OCI-LY1 (cell line): ENCODE results near the gene TBL1Y.

Experiments used
- H2AFZ ChIP-seq: fragments of 200-600 bp; sonication (generic), shearing (Covaris generic); 2 replicates; pipeline ENCODE4 v1.6.0; 2014; ENCODE audit warnings: antibody characterized with exemption, mild to moderate bottlenecking, low read length
- H3F3A ChIP-seq: fragments of 200-600 bp; sonication (generic), shearing (Covaris generic); 2 replicates; pipeline ENCODE4 v1.6.0; 2014; ENCODE audit warnings: mild to moderate bottlenecking, antibody characterized with exemption, low read length, moderate library complexity; ENCODE audit not compliant: insufficient read depth
- H3K27ac ChIP-seq: fragments of 200-600 bp; sonication (generic); 2 replicates; pipeline ENCODE4 v1.5.1; 2014; ENCODE audit warnings: low read length, mixed run types, mild to moderate bottlenecking, low read depth; ENCODE audit not compliant: poor library complexity, severe bottlenecking
- H3K27me3 ChIP-seq: fragments of 200-600 bp; sonication (generic); 2 replicates; pipeline ENCODE4 v1.6.0; 2014; ENCODE audit warnings: antibody characterized with exemption, mild to moderate bottlenecking, low read length, moderate library complexity; ENCODE audit not compliant: insufficient read depth
- H3K36me3 ChIP-seq: fragments of 200-600 bp; sonication (generic); 2 replicates; pipeline ENCODE4 v1.6.1; 2014; ENCODE audit warnings: mild to moderate bottlenecking, antibody characterized with exemption, low read length, moderate library complexity, mixed read lengths; ENCODE audit not compliant: insufficient read depth
- H3K4me1 ChIP-seq: fragments of 200-600 bp; sonication (generic); 2 replicates; pipeline ENCODE4 v1.5.1; 2014; ENCODE audit warnings: mild to moderate bottlenecking, low read length, moderate library complexity; ENCODE audit not compliant: insufficient read depth, severe bottlenecking
- H3K4me2 ChIP-seq: fragments of 200-600 bp; sonication (generic), shearing (Covaris generic); 2 replicates; pipeline ENCODE4 v1.6.1; 2014; ENCODE audit warnings: low read length
- H3K4me3 ChIP-seq: fragments of 200-600 bp; sonication (generic); 2 replicates; pipeline ENCODE4 v1.5.1; 2014; ENCODE audit warnings: low read length, low read depth, mild to moderate bottlenecking, mixed read lengths; ENCODE audit not compliant: poor library complexity, severe bottlenecking
- H3K79me2 ChIP-seq: fragments of 200-600 bp; shearing (Covaris generic); 2 replicates; pipeline ENCODE4 v1.6.1; 2016; ENCODE audit warnings: mixed run types, low read length, mixed read lengths; ENCODE audit not compliant: insufficient read depth
- H3K9ac ChIP-seq: fragments of 200-600 bp; sonication (generic), shearing (Covaris generic); 2 replicates; pipeline ENCODE4 v1.6.1; 2014; ENCODE audit warnings: mild to moderate bottlenecking, low read length, mixed read lengths
- H3K9me2 ChIP-seq: fragments of 200-600 bp; sonication (generic), shearing (Covaris generic); 2 replicates; pipeline ENCODE4 v1.6.1; 2014; ENCODE audit warnings: low read depth, mild to moderate bottlenecking, low read length, mixed read lengths
- H3K9me3 ChIP-seq: fragments of 200-600 bp; shearing (Covaris generic); 2 replicates; pipeline ENCODE4 v1.6.1; 2014; ENCODE audit warnings: low read length, mixed read lengths
- H4K20me1 ChIP-seq: fragments of 200-600 bp; sonication (generic), shearing (Covaris generic); 2 replicates; pipeline ENCODE4 v1.6.0; 2016; ENCODE audit warnings: mild to moderate bottlenecking, low read length; ENCODE audit not compliant: insufficient read depth
- CTCF ChIP-seq: fragments of 200-600 bp; sonication (generic), shearing (Covaris generic); IDR thresholded peaks from 2 replicates; pipeline ENCODE4 v1.5.1; 2017; ENCODE audit warnings: mild to moderate bottlenecking, antibody characterized with exemption, low read length, moderate library complexity, mixed read lengths
- EZH2 ChIP-seq: fragments of 200-600 bp; sonication (generic), shearing (Covaris generic); IDR thresholded peaks from 2 replicates; pipeline ENCODE4 v1.8.0; 2017; ENCODE audit warnings: borderline replicate concordance, mixed run types, mild to moderate bottlenecking, antibody characterized with exemption, low read length, moderate library complexity, mixed read lengths

TBL1Y gene

GRCh38 chrY:6989886-6990620 is 79.6 kb downstream of the TBL1Y start:
- Histone ChIP-seq H3K79me2 (no peaks in the 10 kb centered on the region), H3K27me3 (no peaks in the 10 kb centered on the region), H3K4me3 (no peak overlapping the region), H3K36me3 (no peaks in the 10 kb centered on the region), H3F3A (no peaks in the 10 kb centered on the region), H2AFZ (no peak overlapping the region), H3K9me2 (no peaks in the 10 kb centered on the region), H3K27ac (peak overlapping the region; percentile 41), H3K4me2 (peak overlapping the region; percentile 29; the same call in 1 of the 2 replicates), H4K20me1 (no peaks in the 10 kb centered on the region), H3K4me1 (peaks cover 42% of the 10 kb centered on the region), H3K9ac (no peak overlapping the region), H3K9me3 (no peaks in the 10 kb centered on the region)
- no peak for TF ChIP-seq CTCF
- TF ChIP-seq EZH2: no peak

- H3K4me2 ChIP-seq: no peak overlapping the region
- TF ChIP-seq CTCF (no peak), EZH2 (no peak)
- H2AFZ ChIP-seq: no peak overlapping the region
- H3K27ac ChIP-seq: no peak overlapping the region
- H3F3A ChIP-seq: no peaks in the 10 kb centered on the region
- H3K9me2 ChIP-seq: no peaks in the 10 kb centered on the region
- H4K20me1 ChIP-seq: no peaks in the 10 kb centered on the region
- no peak overlapping the region for H3K4me3 ChIP-seq
- no peaks in the 10 kb centered on the region for H3K79me2 ChIP-seq
- no peaks in the 10 kb centered on the region for H3K36me3 ChIP-seq
- H3K4me1 ChIP-seq: peaks cover 24% of the 10 kb centered on the region
- no peaks in the 10 kb centered on the region for H3K9me3 ChIP-seq
- no peak overlapping the region for H3K9ac ChIP-seq
- H3K27me3 ChIP-seq: no peaks in the 10 kb centered on the region
Measured at GRCh38 chrY:6992041-6992440, 81.5 kb downstream of the TBL1Y start.

- no peaks in the 10 kb centered on the region for H3K9me2 ChIP-seq
Measured at GRCh38 chrY:6995987-6996386, 85.5 kb downstream of the TBL1Y start.

More at GRCh38 chrY:6995987-6996386, 85.5 kb downstream of the TBL1Y start:
- Histone ChIP-seq H3K9me3 (no peaks in the 10 kb centered on the region), H3F3A (no peaks in the 10 kb centered on the region), H3K27ac (no peak overlapping the region), H3K79me2 (no peaks in the 10 kb centered on the region), H3K4me1 (peaks cover 29% of the 10 kb centered on the region), H3K36me3 (peaks cover 4% of the 10 kb centered on the region; the same call in 1 of the 2 replicates), H4K20me1 (no peaks in the 10 kb centered on the region), H3K4me3 (no peak overlapping the region), H2AFZ (no peak overlapping the region), H3K27me3 (no peaks in the 10 kb centered on the region), H3K9ac (no peak overlapping the region), H3K4me2 (no peak overlapping the region)
- no peak for TF ChIP-seq EZH2
- TF ChIP-seq CTCF: no peak
